Rectal smooth muscle tissue (tissue), 1 donor: ENCODE results near the gene GRIN2A.

ENCODE experiments used
- H3K27ac ChIP-seq: one replicate; pipeline ENCODE4 v1.7.0; 2013; ENCODE audit warnings: low read depth, low read length, inconsistent platforms
- H3K27me3 ChIP-seq: one replicate; pipeline ENCODE4 v1.7.0; 2013; ENCODE audit warnings: low read length; ENCODE audit not compliant: control insufficient read depth, insufficient read depth
- H3K36me3 ChIP-seq: one replicate; pipeline ENCODE4 v1.7.0; 2013; ENCODE audit warnings: low read length; ENCODE audit not compliant: control insufficient read depth, insufficient read depth
- H3K4me1 ChIP-seq: one replicate; pipeline ENCODE4 v1.7.0; 2013; ENCODE audit warnings: low read length; ENCODE audit not compliant: control insufficient read depth, insufficient read depth
- H3K4me3 ChIP-seq: one replicate; pipeline ENCODE4 v1.7.0; 2013; ENCODE audit warnings: low read length
- H3K9ac ChIP-seq: one replicate; pipeline ENCODE4 v1.7.0; 2013; ENCODE audit warnings: low read length

GRIN2A gene

DNA sequence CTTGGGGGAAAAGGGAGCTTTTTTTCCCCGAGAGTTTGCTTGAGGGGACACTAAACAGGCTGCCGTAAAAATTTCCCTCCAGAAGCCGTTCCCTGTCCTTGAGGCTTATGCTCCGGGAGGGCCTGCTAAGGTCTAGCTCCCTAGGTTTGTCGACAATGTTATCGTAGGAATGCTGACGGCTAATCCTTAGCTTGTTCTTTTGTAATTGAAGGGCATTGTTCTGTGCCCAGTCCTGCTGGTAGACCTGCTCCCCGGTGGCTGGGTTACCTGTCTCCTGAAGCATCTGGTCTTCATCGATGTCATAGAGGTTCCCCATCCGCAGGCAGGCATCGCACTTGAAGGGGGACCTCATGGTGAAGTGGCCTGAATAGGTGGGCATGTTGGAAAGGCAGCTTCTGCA is 418.7 kb downstream of the GRIN2A start:
- H3K9ac ChIP-seq: no peak overlapping the region
- H3K27me3 ChIP-seq: no peaks in the 10 kb centered on the region
- no peak overlapping the region for H3K4me3 ChIP-seq
- no peaks in the 10 kb centered on the region for H3K36me3 ChIP-seq
- H3K27ac ChIP-seq: no peak overlapping the region
- no peaks in the 10 kb centered on the region for H3K4me1 ChIP-seq

DNA sequence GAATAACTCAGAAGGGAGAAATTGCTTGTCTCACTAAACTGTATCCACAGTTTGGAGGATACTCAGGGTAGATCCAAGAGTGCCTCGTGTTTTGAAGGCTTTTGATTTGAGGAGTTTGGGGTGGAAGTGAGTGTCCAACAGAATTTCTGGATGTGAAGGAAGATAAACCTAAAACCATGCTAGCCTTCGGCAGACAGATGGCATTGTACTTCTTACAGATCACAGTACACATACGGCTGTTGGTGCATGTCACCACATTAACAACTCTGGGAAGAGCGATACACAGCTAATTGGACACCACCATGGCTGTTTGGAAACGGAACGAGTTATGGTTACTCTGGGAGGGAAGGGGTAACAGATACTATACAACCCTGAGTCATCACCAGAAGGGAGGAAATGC is 420.4 kb downstream of the GRIN2A start:
- Histone ChIP-seq H3K27ac (no peak overlapping the region), H3K4me3 (no peak overlapping the region), H3K9ac (no peak overlapping the region), H3K4me1 (no peaks in the 10 kb centered on the region), H3K36me3 (no peaks in the 10 kb centered on the region), H3K27me3 (no peaks in the 10 kb centered on the region)

DNA sequence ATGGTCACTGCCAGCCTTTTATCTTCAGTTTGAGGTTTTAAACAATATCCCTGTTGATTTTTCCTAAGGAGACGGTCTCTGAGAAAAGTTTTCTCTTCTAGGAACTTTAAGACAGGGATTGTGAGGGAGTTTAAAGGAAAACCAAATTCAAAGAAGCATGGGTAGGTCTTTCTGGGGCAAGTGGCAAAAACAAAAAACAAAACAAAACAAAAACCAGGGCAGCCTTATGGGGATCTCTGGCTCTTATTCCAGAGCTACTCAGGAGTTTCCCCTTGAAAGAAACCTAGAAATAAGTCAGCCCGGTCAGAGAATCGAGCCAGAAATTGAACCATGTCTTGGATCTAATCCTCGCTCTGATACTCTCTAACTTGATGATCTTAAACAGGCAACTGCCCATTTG is 424.5 kb downstream of the GRIN2A start:
- Histone ChIP-seq H3K27me3 (no peaks in the 10 kb centered on the region), H3K4me3 (no peak overlapping the region), H3K4me1 (no peaks in the 10 kb centered on the region), H3K9ac (no peak overlapping the region), H3K36me3 (no peaks in the 10 kb centered on the region), H3K27ac (no peak overlapping the region)

DNA sequence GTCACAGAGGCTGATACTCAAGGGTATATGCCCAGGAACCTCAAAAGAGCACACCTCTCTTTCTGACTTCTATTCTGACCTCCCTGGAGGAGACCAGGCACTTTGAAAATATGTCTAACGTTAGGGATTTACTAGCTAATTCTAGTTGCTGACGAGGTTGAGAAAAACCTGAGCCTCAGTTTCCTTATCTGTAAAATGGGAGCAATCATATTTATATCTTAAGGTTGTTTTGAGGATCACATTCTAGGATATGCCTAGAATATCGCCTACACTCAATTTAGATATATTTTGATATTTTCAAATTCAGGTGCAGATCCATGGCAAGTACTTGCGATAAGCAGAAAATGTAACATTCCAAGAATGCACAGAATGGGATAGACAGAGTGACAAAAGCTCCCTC is 425.8 kb downstream of the GRIN2A start:
- H3K4me3 ChIP-seq: no peak overlapping the region
- H3K27me3 ChIP-seq: no peaks in the 10 kb centered on the region
- no peak overlapping the region for H3K9ac ChIP-seq
- no peaks in the 10 kb centered on the region for H3K36me3 ChIP-seq
- H3K4me1 ChIP-seq: no peaks in the 10 kb centered on the region
- no peak overlapping the region for H3K27ac ChIP-seq

GRCh38 chr16:9755081-9755480 is 427.1 kb downstream of the GRIN2A start:
- no peaks in the 10 kb centered on the region for H3K4me1 ChIP-seq
- H3K4me3 ChIP-seq: no peak overlapping the region
- H3K27ac ChIP-seq: no peak overlapping the region
- no peaks in the 10 kb centered on the region for H3K36me3 ChIP-seq
- no peaks in the 10 kb centered on the region for H3K27me3 ChIP-seq
- no peak overlapping the region for H3K9ac ChIP-seq

GRCh38 chr16:9741776-9742175 is 440.5 kb downstream of the GRIN2A start:
- Histone ChIP-seq H3K27me3 (no peaks in the 10 kb centered on the region), H3K36me3 (no peaks in the 10 kb centered on the region), H3K27ac (no peak overlapping the region), H3K9ac (no peak overlapping the region), H3K4me3 (no peak overlapping the region), H3K4me1 (no peaks in the 10 kb centered on the region)

DNA sequence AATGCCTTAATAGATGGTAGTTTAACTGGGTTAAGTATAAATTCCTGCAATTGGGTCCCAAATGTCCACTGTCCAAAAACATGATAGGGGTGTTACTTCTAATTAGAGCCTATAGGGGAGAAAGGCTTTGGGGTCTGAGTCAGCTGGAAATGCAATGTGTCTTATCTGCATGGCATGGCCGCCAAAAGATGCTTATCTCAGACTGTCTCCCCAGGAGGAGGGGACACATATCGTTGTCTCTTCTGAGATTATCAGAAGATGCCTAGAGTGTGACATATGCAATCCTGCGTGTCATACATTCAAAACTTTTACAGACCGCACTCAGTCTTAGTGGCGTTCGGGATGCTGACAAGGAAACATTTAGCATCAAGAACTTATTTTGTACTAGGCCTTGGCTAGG is 442.9 kb downstream of the GRIN2A start:
- H3K4me1 ChIP-seq: no peaks in the 10 kb centered on the region
- no peaks in the 10 kb centered on the region for H3K36me3 ChIP-seq
- no peak overlapping the region for H3K9ac ChIP-seq
- H3K4me3 ChIP-seq: no peak overlapping the region
- no peak overlapping the region for H3K27ac ChIP-seq
- H3K27me3 ChIP-seq: no peaks in the 10 kb centered on the region

GRCh38 chr16:9738690-9739089 is 443.5 kb downstream of the GRIN2A start:
- no peak overlapping the region for H3K27ac ChIP-seq

DNA sequence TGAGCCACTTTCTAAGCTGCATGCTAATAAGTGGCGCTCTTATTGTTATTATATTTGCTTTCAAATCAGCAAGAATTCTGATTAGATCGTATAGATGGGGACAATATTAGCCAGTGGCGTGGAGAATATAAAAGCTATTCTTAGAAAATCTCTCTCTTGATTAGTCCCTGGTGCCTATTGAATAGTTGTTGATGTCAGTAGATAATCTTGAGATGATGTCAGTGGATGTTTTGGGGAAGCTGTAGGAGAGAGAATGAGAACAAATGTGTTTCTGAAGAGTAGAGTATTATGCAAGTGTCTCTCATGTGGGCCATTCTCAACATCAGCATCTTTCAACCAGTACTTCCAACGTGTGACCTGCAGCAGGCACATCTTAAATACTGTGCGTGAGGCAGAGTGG is 445.7 kb downstream of the GRIN2A start:
- Histone ChIP-seq H3K4me3 (no peak overlapping the region), H3K36me3 (no peaks in the 10 kb centered on the region), H3K27me3 (no peaks in the 10 kb centered on the region), H3K9ac (no peak overlapping the region), H3K4me1 (no peaks in the 10 kb centered on the region), H3K27ac (no peak overlapping the region)

More at GRCh38 chr16:9738690-9739089, 443.5 kb downstream of the GRIN2A start:
- Histone ChIP-seq H3K4me1 (no peaks in the 10 kb centered on the region), H3K36me3 (no peaks in the 10 kb centered on the region), H3K9ac (no peak overlapping the region), H3K4me3 (no peak overlapping the region), H3K27me3 (no peaks in the 10 kb centered on the region)

- H3K27ac ChIP-seq: no peak overlapping the region
- H3K27me3 ChIP-seq: no peaks in the 10 kb centered on the region
- H3K4me1 ChIP-seq: no peaks in the 10 kb centered on the region
- no peak overlapping the region for H3K4me3 ChIP-seq
- H3K9ac ChIP-seq: no peak overlapping the region
- H3K36me3 ChIP-seq: no peaks in the 10 kb centered on the region
Observed at GRCh38 chr16:9723136-9723535, 459.1 kb downstream of the GRIN2A start.

DNA sequence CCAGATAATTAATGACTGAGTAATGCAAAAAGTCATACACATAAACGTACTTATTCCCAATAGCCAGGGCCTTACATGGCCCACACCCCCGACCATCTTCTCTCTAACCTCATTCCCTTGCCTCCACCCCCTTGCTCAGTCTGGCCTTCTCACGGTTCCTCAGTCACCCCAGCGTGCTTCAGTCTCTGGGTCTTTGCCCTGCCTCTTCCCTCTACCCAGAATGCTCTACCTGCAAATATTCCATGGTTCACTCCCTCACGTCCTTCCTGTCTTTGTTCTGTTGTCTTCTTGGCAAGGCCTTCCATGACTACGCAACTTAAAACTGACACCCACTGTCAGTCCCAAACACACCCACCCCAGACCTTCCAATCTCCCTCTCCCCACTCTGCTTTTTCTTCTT is 468.3 kb downstream of the GRIN2A start:
- Histone ChIP-seq H3K27me3 (no peaks in the 10 kb centered on the region), H3K36me3 (no peaks in the 10 kb centered on the region), H3K27ac (no peak overlapping the region), H3K9ac (no peak overlapping the region), H3K4me3 (no peak overlapping the region), H3K4me1 (no peaks in the 10 kb centered on the region)

GRCh38 chr16:9713156-9713555 is 469.1 kb downstream of the GRIN2A start:
- H3K4me1 ChIP-seq: no peaks in the 10 kb centered on the region
- H3K4me3 ChIP-seq: no peak overlapping the region
- H3K9ac ChIP-seq: no peak overlapping the region
- no peaks in the 10 kb centered on the region for H3K36me3 ChIP-seq
- no peak overlapping the region for H3K27ac ChIP-seq
- H3K27me3 ChIP-seq: no peaks in the 10 kb centered on the region

DNA sequence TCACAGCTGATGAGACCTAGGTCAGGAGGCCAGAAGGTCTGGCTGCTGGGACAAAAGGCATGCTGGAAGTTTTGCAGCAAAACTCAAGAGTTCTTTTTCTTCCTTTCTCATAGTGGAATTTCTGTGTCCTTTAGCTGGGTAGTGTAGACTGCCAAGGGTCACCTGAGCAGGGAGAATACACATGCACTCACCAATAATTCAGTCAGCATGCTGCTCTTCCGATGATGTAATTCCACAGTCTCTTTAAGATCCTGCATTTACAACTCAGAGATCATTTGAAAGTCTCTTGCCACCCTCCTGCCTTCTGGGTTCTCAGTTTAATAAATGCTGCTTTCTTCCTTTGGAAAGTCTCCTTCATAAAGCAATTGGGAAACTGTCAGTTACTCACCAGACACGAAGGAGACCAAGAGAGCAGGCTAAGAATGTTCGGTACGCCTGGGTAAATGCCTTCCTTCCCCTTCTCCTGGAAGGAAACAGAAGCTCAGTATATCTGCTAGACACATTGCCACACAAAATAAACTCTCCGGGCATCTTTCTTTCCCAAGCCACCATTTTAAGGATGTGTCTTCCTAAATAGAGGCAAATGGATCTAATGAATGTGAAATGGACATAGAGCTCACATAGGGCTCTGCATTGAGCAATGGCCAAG is 473.1 kb downstream of the GRIN2A start:
- H3K4me1 ChIP-seq: no peaks in the 10 kb centered on the region

More for the DNA sequence above, 473.1 kb downstream of the GRIN2A start:
- no peak overlapping the region for H3K9ac ChIP-seq
- H3K36me3 ChIP-seq: no peaks in the 10 kb centered on the region
- H3K27me3 ChIP-seq: no peaks in the 10 kb centered on the region
- H3K27ac ChIP-seq: no peak overlapping the region
- H3K4me3 ChIP-seq: no peak overlapping the region
